HL-60/S4 treated with phorbol 12-myristate 13-acetate at 8.2 ng/mL for 4 days and 3 days (cell line): ENCODE data around the gene PTPN22.
"Not testable (repeated sequence)": the region's sequence is repeated elsewhere in the genome, so short reads cannot be mapped to it uniquely, and the experiment has no call there.

Experiments
- in situ Hi-C: fragments of 300-500 bp; cut with MboI; formaldehyde crosslinking; loops from 2 replicates; pipeline ENCODE4 v1.15.0; 2022; ENCODE audit warnings: low sequenced_read_pairs

Gene PTPN22

GRCh38 chr1:113854234-113854633 lies 17.3 kb downstream of the PTPN22 start:
- in situ Hi-C loops, result no loop called here

- in situ Hi-C loops, result not testable (repeated sequence)
Measured at GRCh38 chr1:113852694-113853093, 18.8 kb downstream of the PTPN22 start.

GRCh38 chr1:113850127-113850796 lies 21.2 kb downstream of the PTPN22 start:
- in situ Hi-C loops, result no loop called here

GRCh38 chr1:113849072-113849471 lies 22.4 kb downstream of the PTPN22 start:
- in situ Hi-C loops, result no loop called here

- in situ Hi-C loops, result no loop called here
Measured at GRCh38 chr1:113846391-113847035, 25.0 kb downstream of the PTPN22 start.

GRCh38 chr1:113836534-113836933 lies 35.0 kb downstream of the PTPN22 start:
- in situ Hi-C loops, result no loop called here

- in situ Hi-C loops, result no loop called here
Measured at GRCh38 chr1:113835686-113836290, 35.7 kb downstream of the PTPN22 start.

- in situ Hi-C loops, result no loop called here
Measured at GRCh38 chr1:113834716-113835115, 36.8 kb downstream of the PTPN22 start.

GRCh38 chr1:113830039-113830438 lies 41.5 kb downstream of the PTPN22 start:
- in situ Hi-C loops, result no loop called here

- in situ Hi-C loops, result no loop called here
Measured at GRCh38 chr1:113821916-113822315, 49.6 kb downstream of the PTPN22 start.

GRCh38 chr1:113818578-113818977 lies 52.9 kb downstream of the PTPN22 start:
- in situ Hi-C loops, result no loop called here

GRCh38 chr1:113813218-113813617 lies 58.3 kb downstream of the PTPN22 start:
- in situ Hi-C loops, result no loop called here

- in situ Hi-C loops, result no loop called here
Measured at GRCh38 chr1:113812661-113813135, 58.8 kb downstream of the PTPN22 start.

GRCh38 chr1:113811888-113812660 lies 59.4 kb downstream of the PTPN22 start, which contains the start of gene RSBN1:
Gene RSBN1, minus strand, starts transcription at chr1:113812476. Its CDS starts 64 bp downstream, at chr1:113812412.
- in situ Hi-C loops, result no loop called here

GRCh38 chr1:113811156-113811887 lies 60.2 kb downstream of the PTPN22 start:
- in situ Hi-C loops, result no loop called here

GRCh38 chr1:113809670-113810602 lies 61.6 kb downstream of the PTPN22 start:
- in situ Hi-C loops, result no loop called here

- in situ Hi-C loops, result no loop called here
Measured at GRCh38 chr1:113808450-113809195, 62.9 kb downstream of the PTPN22 start.

- in situ Hi-C loops, result no loop called here
Measured at GRCh38 chr1:113805639-113806038, 65.9 kb downstream of the PTPN22 start.

- in situ Hi-C loops, result no loop called here
Measured at GRCh38 chr1:113805256-113805531, 66.3 kb downstream of the PTPN22 start.
